NCI-H748 treated with DMSO at 0.1 percent for 48 hours (cell line): Measurements from ENCODE around the gene PPP1R12C.
A peak's percentile ranks its signal among the peaks of the same experiment; 100 is the strongest.

Source experiments
- DNase-seq: peaks from one replicate; lab custom pipeline; 2025; lab: John Stamatoyannopoulos, UW

The PPP1R12C gene

GRCh38 chr19:55091126-55091910 lies 26.1 kb downstream of the PPP1R12C start:
- DNase-seq = no peak

GRCh38 chr19:55090564-55090963 lies 26.9 kb downstream of the PPP1R12C start:
- no peak for DNase-seq

- no peak for DNase-seq
Observed at GRCh38 chr19:55089342-55089944, 28.0 kb downstream of the PPP1R12C start.

- peak; percentile 25 for DNase-seq
Observed at GRCh38 chr19:55088543-55089341, 28.7 kb downstream of the PPP1R12C start.

GRCh38 chr19:55088021-55088451 lies 29.4 kb downstream of the PPP1R12C start:
- DNase-seq = no peak

GRCh38 chr19:55087542-55087901 lies 29.9 kb downstream of the PPP1R12C start:
- DNase-seq = no peak

GRCh38 chr19:55086730-55087541 lies 30.5 kb downstream of the PPP1R12C start:
- peak; percentile 95 for DNase-seq

GRCh38 chr19:55085923-55086715 lies 31.3 kb downstream of the PPP1R12C start:
- DNase-seq = no peak

GRCh38 chr19:55084416-55084815 lies 33.0 kb downstream of the PPP1R12C start:
- DNase-seq = no peak

- DNase-seq = no peak
Observed at GRCh38 chr19:55083004-55083850, 34.2 kb downstream of the PPP1R12C start.

- DNase-seq = peak; percentile 58
Observed at GRCh38 chr19:55082020-55082851, 35.2 kb downstream of the PPP1R12C start.

- no peak for DNase-seq
Observed at GRCh38 chr19:55081770-55082019, 35.7 kb downstream of the PPP1R12C start.

- DNase-seq = peak; percentile 83
Observed at GRCh38 chr19:55080968-55081769, 36.3 kb downstream of the PPP1R12C start.

GRCh38 chr19:55080121-55080967 lies 37.1 kb downstream of the PPP1R12C start:
- DNase-seq = peak; percentile 84

- DNase-seq = no peak
Observed at GRCh38 chr19:55079400-55080038, 37.9 kb downstream of the PPP1R12C start.

- no peak for DNase-seq
Observed at GRCh38 chr19:55078996-55079395, 38.4 kb downstream of the PPP1R12C start.

- DNase-seq = no peak
Observed at GRCh38 chr19:55077106-55077505, 40.3 kb downstream of the PPP1R12C start.
